Kidney (tissue), 2 donors: ENCODE results near the gene KRTAP9-8. TPM values are rescaled to one million over a fixed set of nuclear protein-coding genes. Genes with fewer than 3 reads are reported as not detected.

Experiments used
- polyA plus RNA-seq: library from polyadenylated mRNA; stranded (reverse); fragments of 350-450 nt; fragmentation: Illumina TruSeq; extraction: RNeasy Lipid Tissue Mini Kit (QIAGEN cat#74804); gene quantifications from one replicate; pipeline ENCODE4 v1.2.3, GENCODE V29; 2014; ENCODE audit warnings: low read depth, low replicate concordance; ENCODE audit not compliant: insufficient read depth
- total RNA-seq: library from RNA; stranded (reverse); fragmentation: NEBNext Ultra II Directional; extraction: Animal tissue kit (Norgen Biotek cat#: 25700); gene quantifications from one replicate; pipeline ENCODE4 v1.2.1, GENCODE V29; 2021
- donor health status: DM: yes; HTN: yes; CAD: no.

The KRTAP9-8 gene
- total and polyA plus RNA-seq, 2 donors from 2014 or later: not detected

Other genes starting within 250 kb of the KRTAP9-8 start
Only the 30 nearest of the 41 such genes appear.
- not detected for gene KRTAP2-2, start 182.8 kb upstream of the KRTAP9-8 start, total RNA-seq
- gene KRTAP2-2, start 182.8 kb upstream of the KRTAP9-8 start, polyA plus RNA-seq: not detected
- 0.28 TPM for gene KRTAP2-3, start 177.9 kb upstream of the KRTAP9-8 start, total RNA-seq
- not detected for gene KRTAP2-3, start 177.9 kb upstream of the KRTAP9-8 start, polyA plus RNA-seq
- gene KRTAP2-4, start 172.1 kb upstream of the KRTAP9-8 start, total RNA-seq: not detected
- gene KRTAP2-4, start 172.1 kb upstream of the KRTAP9-8 start, polyA plus RNA-seq: not detected
- gene KRTAP4-7, start 153.8 kb upstream of the KRTAP9-8 start, total RNA-seq: not detected
- not detected for gene KRTAP4-7, start 153.8 kb upstream of the KRTAP9-8 start, polyA plus RNA-seq
- not detected for gene KRTAP4-8, start 139.9 kb upstream of the KRTAP9-8 start, total RNA-seq
- not detected for gene KRTAP4-8, start 139.9 kb upstream of the KRTAP9-8 start, polyA plus RNA-seq
- not detected for gene KRTAP4-16, start 135.8 kb upstream of the KRTAP9-8 start, total RNA-seq
- gene KRTAP4-16, start 135.8 kb upstream of the KRTAP9-8 start, polyA plus RNA-seq: not detected
- gene KRTAP4-9, start 132.6 kb upstream of the KRTAP9-8 start, total RNA-seq: not detected
- not detected for gene KRTAP4-9, start 132.6 kb upstream of the KRTAP9-8 start, polyA plus RNA-seq
- not detected for gene KRTAP4-11, start 119.6 kb upstream of the KRTAP9-8 start, total RNA-seq
- not detected for gene KRTAP4-11, start 119.6 kb upstream of the KRTAP9-8 start, polyA plus RNA-seq
- not detected for gene KRTAP4-12, start 113.8 kb upstream of the KRTAP9-8 start, total RNA-seq
- not detected for gene KRTAP4-12, start 113.8 kb upstream of the KRTAP9-8 start, polyA plus RNA-seq
- gene KRTAP4-6, start 97.5 kb upstream of the KRTAP9-8 start, total RNA-seq: not detected
- gene KRTAP4-6, start 97.5 kb upstream of the KRTAP9-8 start, polyA plus RNA-seq: not detected
- gene KRTAP4-5, start 88.2 kb upstream of the KRTAP9-8 start, total RNA-seq: not detected
- not detected for gene KRTAP4-5, start 88.2 kb upstream of the KRTAP9-8 start, polyA plus RNA-seq
- gene KRTAP4-4, start 77.3 kb upstream of the KRTAP9-8 start, total RNA-seq: not detected
- gene KRTAP4-4, start 77.3 kb upstream of the KRTAP9-8 start, polyA plus RNA-seq: not detected
- not detected for gene KRTAP4-3, start 69.8 kb upstream of the KRTAP9-8 start, total RNA-seq
- gene KRTAP4-3, start 69.8 kb upstream of the KRTAP9-8 start, polyA plus RNA-seq: not detected
- not detected for gene KRTAP4-2, start 59.8 kb upstream of the KRTAP9-8 start, total RNA-seq
- not detected for gene KRTAP4-2, start 59.8 kb upstream of the KRTAP9-8 start, polyA plus RNA-seq
- gene KRTAP4-1, start 53.1 kb upstream of the KRTAP9-8 start, total RNA-seq: not detected
- gene KRTAP4-1, start 53.1 kb upstream of the KRTAP9-8 start, polyA plus RNA-seq: not detected
- not detected for gene KRTAP9-1, start 48.1 kb upstream of the KRTAP9-8 start, total RNA-seq
- not detected for gene KRTAP9-1, start 48.1 kb upstream of the KRTAP9-8 start, polyA plus RNA-seq
- not detected for gene KRTAP9-2, start 11.4 kb upstream of the KRTAP9-8 start, total RNA-seq
- not detected for gene KRTAP9-2, start 11.4 kb upstream of the KRTAP9-8 start, polyA plus RNA-seq
- gene KRTAP9-3, start 5.5 kb upstream of the KRTAP9-8 start, total RNA-seq: not detected
- not detected for gene KRTAP9-3, start 5.5 kb upstream of the KRTAP9-8 start, polyA plus RNA-seq
- not detected for gene KRTAP9-4, start 11.7 kb downstream of the KRTAP9-8 start, total RNA-seq
- gene KRTAP9-4, start 11.7 kb downstream of the KRTAP9-8 start, polyA plus RNA-seq: not detected
- not detected for gene KRTAP9-9, start 17.4 kb downstream of the KRTAP9-8 start, total RNA-seq
- not detected for gene KRTAP9-9, start 17.4 kb downstream of the KRTAP9-8 start, polyA plus RNA-seq
- not detected for gene KRTAP9-6, start 27.4 kb downstream of the KRTAP9-8 start, total RNA-seq
- gene KRTAP9-6, start 27.4 kb downstream of the KRTAP9-8 start, polyA plus RNA-seq: not detected
- not detected for gene KRTAP9-7, start 37.7 kb downstream of the KRTAP9-8 start, total RNA-seq
- gene KRTAP9-7, start 37.7 kb downstream of the KRTAP9-8 start, polyA plus RNA-seq: not detected
- gene KRTAP29-1, start 64.9 kb downstream of the KRTAP9-8 start, total RNA-seq: not detected
- not detected for gene KRTAP29-1, start 64.9 kb downstream of the KRTAP9-8 start, polyA plus RNA-seq
- gene KRTAP16-1, start 71.3 kb downstream of the KRTAP9-8 start, total RNA-seq: not detected
- gene KRTAP16-1, start 71.3 kb downstream of the KRTAP9-8 start, polyA plus RNA-seq: not detected
- not detected for gene KRTAP17-1, start 77.7 kb downstream of the KRTAP9-8 start, total RNA-seq
- not detected for gene KRTAP17-1, start 77.7 kb downstream of the KRTAP9-8 start, polyA plus RNA-seq
- not detected for gene KRT33A, start 112.8 kb downstream of the KRTAP9-8 start, total RNA-seq
- gene KRT33A, start 112.8 kb downstream of the KRTAP9-8 start, polyA plus RNA-seq: not detected
- not detected for gene KRT33B, start 131.8 kb downstream of the KRTAP9-8 start, total RNA-seq
- gene KRT33B, start 131.8 kb downstream of the KRTAP9-8 start, polyA plus RNA-seq: not detected
- gene KRT34, start 144.3 kb downstream of the KRTAP9-8 start, total RNA-seq: not detected
- gene KRT34, start 144.3 kb downstream of the KRTAP9-8 start, polyA plus RNA-seq: not detected
- gene KRT31, start 159.6 kb downstream of the KRTAP9-8 start, total RNA-seq: not detected
- gene KRT31, start 159.6 kb downstream of the KRTAP9-8 start, polyA plus RNA-seq: not detected
- gene KRT37, start 186.6 kb downstream of the KRTAP9-8 start, total RNA-seq: not detected
- gene KRT37, start 186.6 kb downstream of the KRTAP9-8 start, polyA plus RNA-seq: not detected